Activated CD8-positive, alpha-beta memory T cell treated with anti-CD3 and anti-CD28 coated beads, Interleukin-2, amount 10 ng/mL, durations not matched to agents 7 days and 5 days (primary cell): ENCODE data around the gene PTGER4. TPM values are rescaled to one million over a fixed set of nuclear protein-coding genes. Genes with fewer than 3 reads are reported as not detected.
"Not testable (repeated sequence)": the region's sequence is repeated elsewhere in the genome, so short reads cannot be mapped to it uniquely, and the experiment has no call there.

ENCODE experiments used
- ATAC-seq: fragments of 150-1000 bp; cut with Tn5 transposase; one replicate; pipeline ENCODE4 v1.10.0; 2021; ENCODE audit warnings: moderate library complexity
- CTCF ChIA-PET: fragments of 350-600 bp; sonication (Branson Sonifier 250); formaldehyde crosslinking; loops from one replicate; lab custom pipeline; 2021; ENCODE audit warnings: antibody characterized with exemption; lab: Charles Lee
- DNase-seq: peaks from one replicate; pipeline ENCODE4 v3.0.0-alpha.2; 2020
- H3K27ac Mint-ChIP-seq: one replicate; pipeline ENCODE4 v1.8.0; 2021; ENCODE audit warnings: mild to moderate bottlenecking, mixed read lengths
- H3K27me3 Mint-ChIP-seq: one replicate; pipeline ENCODE4 v1.8.0; 2021; ENCODE audit warnings: mixed read lengths
- H3K36me3 Mint-ChIP-seq: one replicate; pipeline ENCODE4 v1.8.0; 2021; ENCODE audit warnings: mild to moderate bottlenecking, mixed read lengths
- H3K4me1 Mint-ChIP-seq: one replicate; pipeline ENCODE4 v1.8.0; 2021; ENCODE audit warnings: mixed read lengths
- H3K4me3 Mint-ChIP-seq: one replicate; pipeline ENCODE4 v1.8.0; 2021; ENCODE audit warnings: mild to moderate bottlenecking, moderate library complexity, mixed read lengths
- H3K9me3 Mint-ChIP-seq: one replicate; pipeline ENCODE4 v1.8.0; 2022; ENCODE audit warnings: low read depth, mixed read lengths
- total RNA-seq, 2 experiments: library from RNA; stranded (reverse); gene quantifications; one replicate each; pipeline ENCODE4 v1.2.3, GENCODE V29; 2021

PTGER4 gene
- total RNA-seq, 2 experiments from 2014 or later = 50.8 to 79.1 TPM

DNA sequence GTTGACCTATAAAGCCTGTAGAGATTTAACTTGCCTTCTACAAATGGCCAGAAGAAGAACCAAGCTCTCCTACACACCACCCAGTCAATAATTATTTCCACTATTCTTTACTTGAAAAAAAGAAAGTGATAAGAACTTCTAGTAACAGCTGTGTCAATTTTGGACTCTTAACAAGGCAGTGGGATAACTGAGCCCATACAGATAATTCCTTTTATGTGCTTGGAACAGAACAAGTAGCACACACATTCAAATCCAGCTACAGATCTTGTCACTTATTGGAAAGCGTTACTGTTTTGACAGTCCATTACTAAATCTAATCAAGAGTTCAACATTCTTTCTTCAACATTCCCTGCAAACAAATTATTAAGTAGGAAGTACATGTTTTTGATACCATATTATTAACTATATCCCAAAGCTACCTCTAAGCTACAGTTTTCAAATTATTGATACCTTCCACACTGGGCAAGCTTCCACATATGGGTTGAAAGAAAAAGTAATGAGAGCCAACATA is 6.3 kb downstream of the PTGER4 start:
- H3K4me3 Mint-ChIP-seq = peak overlapping the region; percentile 86
- peaks cover 84% of the 10 kb centered on the region for H3K36me3 Mint-ChIP-seq
- CTCF ChIA-PET = interaction anchor here (1.0 to 4.1 kb wide), 9 partner anchors 10 to 971 kb away, joined by 3 to 15 read pairs (median 4); no protein-coding TSS in a partner anchor
- no peak for DNase-seq
- H3K27me3 Mint-ChIP-seq = no peaks in the 10 kb centered on the region
- peaks cover 66% of the 10 kb centered on the region for H3K4me1 Mint-ChIP-seq
- peak overlapping the region; percentile 80 for H3K27ac Mint-ChIP-seq
- no peak for ATAC-seq
- H3K9me3 Mint-ChIP-seq = no peaks in the 10 kb centered on the region

DNA sequence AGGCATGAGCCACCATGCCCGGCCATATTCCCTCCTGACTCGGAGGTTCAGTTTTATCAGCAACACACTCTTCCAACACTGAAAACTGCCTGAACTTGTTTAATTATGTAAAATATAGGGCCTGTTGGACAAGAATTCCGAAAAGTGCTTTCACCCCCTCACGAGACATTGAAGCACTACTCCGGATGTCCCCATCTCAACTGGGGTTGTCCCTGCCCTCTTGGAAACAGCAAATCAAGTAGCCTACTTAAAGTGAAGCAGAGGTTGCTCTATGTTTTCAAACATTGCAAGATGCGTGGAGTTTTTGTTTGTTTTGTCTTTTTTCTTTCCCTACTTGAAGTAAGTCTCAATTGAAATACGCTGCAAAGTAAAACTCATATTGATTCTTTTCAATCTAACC is 7.6 kb downstream of the PTGER4 start:
- CTCF ChIA-PET = interaction anchor here (1.0 to 4.1 kb wide), 3 partner anchors 12 to 738 kb away, joined by 3 to 15 read pairs (median 10); no protein-coding TSS in a partner anchor
- no peaks in the 10 kb centered on the region for H3K9me3 Mint-ChIP-seq
- peak overlapping the region; percentile 86 for H3K4me3 Mint-ChIP-seq
- H3K27me3 Mint-ChIP-seq = no peaks in the 10 kb centered on the region
- H3K36me3 Mint-ChIP-seq = peaks cover 83% of the 10 kb centered on the region
- DNase-seq (no peak), ATAC-seq (no peak)
- peaks cover 74% of the 10 kb centered on the region for H3K4me1 Mint-ChIP-seq
- H3K27ac Mint-ChIP-seq = peak overlapping the region; percentile 86

DNA sequence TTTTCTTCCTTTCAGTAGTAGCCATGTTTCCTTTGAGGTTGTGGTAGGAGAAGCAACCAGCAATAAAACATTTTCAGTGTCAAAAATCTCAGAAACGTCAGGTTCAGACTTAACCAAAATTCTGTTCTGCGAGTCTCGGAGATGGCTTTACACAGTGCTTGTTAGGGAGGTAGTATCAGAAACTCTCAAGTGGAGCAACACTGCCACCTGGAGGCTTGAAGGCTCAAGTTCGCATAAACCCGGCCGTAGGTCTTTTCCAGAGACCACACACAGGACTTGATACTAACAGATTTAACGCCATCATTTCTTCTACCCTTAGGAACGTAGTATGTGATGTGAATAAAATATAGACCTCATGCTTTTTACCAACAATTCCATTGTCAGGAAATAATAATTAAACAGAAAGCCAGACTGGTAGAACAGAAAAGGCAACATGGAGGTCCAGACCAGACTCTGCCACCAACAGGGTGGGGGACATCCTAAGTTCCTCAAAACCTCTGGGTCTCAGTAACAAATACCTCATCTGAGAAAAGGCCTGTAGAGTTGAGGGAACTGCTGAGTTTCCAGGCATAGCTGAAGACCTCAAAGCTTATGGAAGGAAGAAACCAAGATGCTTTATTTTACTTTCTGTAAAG is 8.5 kb downstream of the PTGER4 start:
- Mint-ChIP-seq H3K27me3 (no peaks in the 10 kb centered on the region), H3K4me1 (peaks cover 76% of the 10 kb centered on the region)
- CTCF ChIA-PET = interaction anchor here (0.8 to 1.9 kb wide), 10 partner anchors 9 to 740 kb away, joined by 3 to 5 read pairs (median 3); partner anchors contain the start of gene PTGER4

GRCh38 chr5:40688996-40689395 is 9.3 kb downstream of the PTGER4 start:
- CTCF ChIA-PET = interaction anchor here (0.8 to 1.9 kb wide), 10 partner anchors 9 to 741 kb away, joined by 3 to 5 read pairs (median 3); partner anchors contain the start of gene PTGER4
- Mint-ChIP-seq H3K36me3 (peaks cover 79% of the 10 kb centered on the region), H3K4me1 (peaks cover 73% of the 10 kb centered on the region), H3K27ac (peak overlapping the region; percentile 86), H3K27me3 (no peaks in the 10 kb centered on the region), H3K4me3 (peak overlapping the region; percentile 47), H3K9me3 (no peaks in the 10 kb centered on the region)
- DNase-seq = no peak
- no peak for ATAC-seq

More for the DNA sequence above, 8.5 kb downstream of the PTGER4 start:
- H3K9me3 Mint-ChIP-seq = no peaks in the 10 kb centered on the region
- H3K4me3 Mint-ChIP-seq = peak overlapping the region; percentile 86
- peak; percentile 91 for DNase-seq
- H3K27ac Mint-ChIP-seq = peak overlapping the region; percentile 86
- peak; percentile 71 for ATAC-seq
- H3K36me3 Mint-ChIP-seq = peaks cover 79% of the 10 kb centered on the region

DNA sequence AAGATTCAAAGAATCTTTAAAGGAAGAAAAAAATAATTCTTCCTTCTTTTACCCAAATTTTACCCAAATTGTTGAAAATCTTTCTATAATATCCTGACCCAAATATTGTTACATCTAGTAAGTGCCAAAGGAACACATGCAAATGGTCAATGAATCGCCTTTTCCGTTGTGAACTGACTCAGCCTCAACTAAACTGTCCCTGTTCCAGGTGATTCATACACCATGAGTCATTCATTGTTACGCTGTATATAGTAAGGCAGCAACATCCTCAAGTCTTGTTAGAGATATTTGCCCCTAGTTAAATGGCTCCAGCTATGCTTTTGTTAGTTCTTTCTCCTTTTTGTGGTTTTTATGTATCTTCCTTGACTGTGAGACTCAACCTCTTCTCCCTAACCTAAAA is 9.7 kb downstream of the PTGER4 start:
- peak; percentile 77 for DNase-seq
- H3K9me3 Mint-ChIP-seq = no peaks in the 10 kb centered on the region

DNA sequence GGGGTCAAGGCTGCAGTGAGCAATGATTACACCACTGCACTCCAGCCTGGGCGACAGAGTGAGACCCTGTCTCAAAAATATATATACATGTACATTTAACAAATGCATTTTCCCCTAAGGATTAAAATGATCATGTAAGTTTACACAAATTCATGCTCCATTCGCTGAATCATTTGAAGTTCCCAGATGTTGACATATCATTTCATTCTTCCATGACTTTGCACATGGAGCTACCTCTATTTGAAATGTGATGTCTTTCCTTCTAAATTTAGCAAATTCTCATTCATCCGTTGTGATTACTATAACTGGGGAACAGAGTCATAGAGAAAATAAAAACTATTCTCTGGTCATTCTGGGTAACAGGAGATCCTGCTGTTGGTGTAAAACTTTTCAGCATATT is 10.6 kb downstream of the PTGER4 start:
- Mint-ChIP-seq H3K27me3 (no peaks in the 10 kb centered on the region), H3K9me3 (no peaks in the 10 kb centered on the region), H3K36me3 (peaks cover 80% of the 10 kb centered on the region), H3K4me1 (peaks cover 64% of the 10 kb centered on the region), H3K4me3 (no peak overlapping the region), H3K27ac (peak overlapping the region; percentile 11)
- CTCF ChIA-PET = interaction anchor here (0.7 to 1.4 kb wide), 3 partner anchors 9 to 64 kb away, joined by 3 read pairs; no protein-coding TSS in a partner anchor
- DNase-seq (no peak), ATAC-seq (no peak)

More for the DNA sequence above, 9.7 kb downstream of the PTGER4 start:
- peaks cover 69% of the 10 kb centered on the region for H3K4me1 Mint-ChIP-seq
- H3K36me3 Mint-ChIP-seq = peaks cover 80% of the 10 kb centered on the region
- peak; percentile 75 for ATAC-seq
- peak overlapping the region; percentile 47 for H3K4me3 Mint-ChIP-seq
- H3K27me3 Mint-ChIP-seq = no peaks in the 10 kb centered on the region
- H3K27ac Mint-ChIP-seq = peak overlapping the region; percentile 86
- CTCF ChIA-PET = interaction anchor here (0.7 to 1.9 kb wide), 9 partner anchors 10 to 741 kb away, joined by 3 to 5 read pairs (median 3); partner anchors contain the start of gene PTGER4

- ATAC-seq (no peak), DNase-seq (no peak)
- H3K36me3 Mint-ChIP-seq = peaks cover 79% of the 10 kb centered on the region
- peaks cover 47% of the 10 kb centered on the region for H3K4me1 Mint-ChIP-seq
- peaks cover 3% of the 10 kb centered on the region for H3K9me3 Mint-ChIP-seq
- no peak overlapping the region for H3K4me3 Mint-ChIP-seq
- H3K27me3 Mint-ChIP-seq = no peaks in the 10 kb centered on the region
- H3K27ac Mint-ChIP-seq = no peak overlapping the region
- CTCF ChIA-PET = no interaction called here
These were observed 12.2 kb downstream of the PTGER4 start for GRCh38 chr5:40691894-40692293.

DNA sequence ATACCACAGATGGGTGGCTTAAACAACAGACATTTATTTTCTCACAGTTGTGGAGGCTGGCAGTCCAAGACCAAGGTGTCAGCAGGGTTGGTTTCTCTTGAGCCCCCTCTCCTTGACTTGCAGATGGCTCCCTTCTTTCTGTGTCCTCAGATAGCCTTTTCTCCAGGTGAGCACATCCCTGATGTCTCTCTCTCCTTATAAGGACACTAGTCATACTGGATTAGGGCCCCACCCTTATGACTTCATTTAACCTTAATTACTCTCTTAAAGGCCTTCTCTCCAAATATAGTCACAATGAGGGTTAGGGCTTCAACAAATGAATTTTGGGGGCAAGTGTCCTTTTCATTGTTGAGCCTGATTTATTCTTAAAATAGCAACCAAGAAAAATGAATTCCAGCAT is 14.7 kb downstream of the PTGER4 start:
- Mint-ChIP-seq H3K27me3 (no peaks in the 10 kb centered on the region), H3K9me3 (peaks cover 5% of the 10 kb centered on the region), H3K4me3 (no peak overlapping the region), H3K4me1 (peaks cover 22% of the 10 kb centered on the region), H3K36me3 (peaks cover 68% of the 10 kb centered on the region), H3K27ac (no peak overlapping the region)
- CTCF ChIA-PET = no interaction called here
- DNase-seq (no peak), ATAC-seq (no peak)

GRCh38 chr5:40700116-40700782 is 20.5 kb downstream of the PTGER4 start:
- Mint-ChIP-seq H3K36me3 (peaks cover 69% of the 10 kb centered on the region), H3K4me3 (no peak overlapping the region), H3K27ac (no peak overlapping the region), H3K4me1 (no peaks in the 10 kb centered on the region), H3K27me3 (no peaks in the 10 kb centered on the region), H3K9me3 (peaks cover 20% of the 10 kb centered on the region)
- no peak for DNase-seq
- ATAC-seq = no peak
- CTCF ChIA-PET = no interaction called here

GRCh38 chr5:40702027-40702426 is 22.3 kb downstream of the PTGER4 start:
- CTCF ChIA-PET, H3K4me3 Mint-ChIP-seq: not testable (repeated sequence)
- peaks cover 17% of the 10 kb centered on the region for H3K9me3 Mint-ChIP-seq

DNA sequence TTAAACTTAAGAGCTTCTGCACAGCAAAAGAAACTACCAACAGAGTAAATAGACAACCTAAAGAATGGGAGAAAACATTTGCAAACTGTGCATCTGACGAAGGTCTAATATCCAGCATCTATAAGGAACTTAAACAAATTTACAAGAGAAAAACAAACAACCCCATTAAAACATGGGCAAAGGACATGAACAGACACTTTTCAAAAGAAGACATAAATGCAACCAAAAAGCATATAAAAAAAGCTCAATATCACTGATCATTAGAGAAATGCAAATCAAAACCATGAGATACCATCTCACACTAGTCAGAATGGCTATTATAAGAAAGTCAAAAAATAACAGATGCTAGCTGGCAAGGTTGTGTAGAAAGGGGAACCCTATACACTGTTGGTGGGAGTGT is 25.8 kb downstream of the PTGER4 start:
- H3K27me3 Mint-ChIP-seq, H3K27ac Mint-ChIP-seq, CTCF ChIA-PET, DNase-seq, H3K4me1 Mint-ChIP-seq, ATAC-seq, H3K4me3 Mint-ChIP-seq: not testable (repeated sequence)
- peaks cover 67% of the 10 kb centered on the region for H3K36me3 Mint-ChIP-seq
- H3K9me3 Mint-ChIP-seq = peaks cover 14% of the 10 kb centered on the region

More at GRCh38 chr5:40702027-40702426, 22.3 kb downstream of the PTGER4 start:
- H3K36me3 Mint-ChIP-seq = peaks cover 65% of the 10 kb centered on the region
- not testable (repeated sequence) for ATAC-seq, H3K4me1 Mint-ChIP-seq, H3K27me3 Mint-ChIP-seq, H3K27ac Mint-ChIP-seq, DNase-seq

- DNase-seq, H3K9me3 Mint-ChIP-seq, H3K27me3 Mint-ChIP-seq, H3K4me1 Mint-ChIP-seq, ATAC-seq, H3K4me3 Mint-ChIP-seq, H3K27ac Mint-ChIP-seq, CTCF ChIA-PET: not testable (repeated sequence)
- peaks cover 30% of the 10 kb centered on the region for H3K36me3 Mint-ChIP-seq
These were observed 30.9 kb downstream of the PTGER4 start for GRCh38 chr5:40710575-40710974.

GRCh38 chr5:40714001-40714400 is 34.3 kb downstream of the PTGER4 start:
- Mint-ChIP-seq H3K27me3 (no peaks in the 10 kb centered on the region), H3K36me3 (peaks cover 26% of the 10 kb centered on the region), H3K9me3 (peaks cover 2% of the 10 kb centered on the region), H3K4me3 (no peak overlapping the region), H3K4me1 (no peaks in the 10 kb centered on the region), H3K27ac (no peak overlapping the region)
- ATAC-seq = no peak
- CTCF ChIA-PET = interaction anchor here (1.2 kb wide), 1 partner anchor 308 kb away, joined by 4 read pairs; no protein-coding TSS in a partner anchor
- no peak for DNase-seq
